HT1080 (cell line): ENCODE data around the gene H2AZ2. TPM values are rescaled to one million over a fixed set of nuclear protein-coding genes. Genes with fewer than 3 reads are reported as not detected.
"Not testable (repeated sequence)": the region's sequence is repeated elsewhere in the genome, so short reads cannot be mapped to it uniquely, and the experiment has no call there.

Experiments
- DNase-seq: peaks from one replicate; pipeline ENCODE4 v3.0.0-alpha.2; 2015; ENCODE audit warnings: low read depth
- total RNA-seq: library from RNA; depleted of rRNA; stranded (reverse); fragments of >200 nt; shearing (Covaris generic); gene quantifications from 2 replicates; pipeline ENCODE4 v1.2.3, GENCODE V29; 2014; rRNA removed

Gene H2AZ2
- total RNA-seq, 1 experiment from 2014 or later = 397 TPM

- DNase-seq = no peak
These were observed 60.1 kb downstream of the H2AZ2 start for GRCh38 chr7:44787762-44788161.

GRCh38 chr7:44787041-44787440 lies 60.8 kb downstream of the H2AZ2 start:
- no peak for DNase-seq

GRCh38 chr7:44785218-44785617 lies 62.7 kb downstream of the H2AZ2 start:
- not testable (repeated sequence) for DNase-seq

GRCh38 chr7:44784364-44784763 lies 63.5 kb downstream of the H2AZ2 start:
- no peak for DNase-seq

GRCh38 chr7:44783407-44783806 lies 64.5 kb downstream of the H2AZ2 start:
- no peak for DNase-seq

- no peak for DNase-seq
These were observed 65.4 kb downstream of the H2AZ2 start for GRCh38 chr7:44782460-44782859.

Other genes with a start within 250 kb of the H2AZ2 start
- 41.8 and 41.9 TPM in 2 replicates for gene OGDH, start 241.5 kb downstream of the H2AZ2 start, total RNA-seq
- gene ZMIZ2, start 99.2 kb downstream of the H2AZ2 start, total RNA-seq = 11.9 and 17.8 TPM in 2 replicates
- gene PPIA, start 51.4 kb downstream of the H2AZ2 start, total RNA-seq = 5,336 and 5,878 TPM in 2 replicates
- 12.8 and 20.2 TPM in 2 replicates for gene PURB, start 37.4 kb upstream of the H2AZ2 start, total RNA-seq
- gene MYO1G, start 130.9 kb upstream of the H2AZ2 start, total RNA-seq = 0.10 TPM in 1 of 2 replicates, not detected in the other
- gene CCM2, start 152.1 kb upstream of the H2AZ2 start, total RNA-seq = 41.7 and 48.6 TPM in 2 replicates
- 0.03 and 0.08 TPM in 2 replicates for gene NACAD, start 240.9 kb upstream of the H2AZ2 start, total RNA-seq